Activated CD8-positive, alpha-beta memory T cell treated with anti-CD3 and anti-CD28 coated beads for 36 hours (primary cell): ENCODE measurements around the gene CBX2. TPM values are rescaled to one million over a fixed set of nuclear protein-coding genes. Genes with fewer than 3 reads are reported as not detected.
"Not testable (repeated sequence)": the region's sequence is repeated elsewhere in the genome, so short reads cannot be mapped to it uniquely, and the experiment has no call there.

ENCODE experiments used
- CTCF ChIA-PET: fragments of 350-600 bp; sonication (Branson Sonifier 250); formaldehyde crosslinking; loops from one replicate; lab custom pipeline; 2021; ENCODE audit warnings: antibody characterized with exemption; lab: Charles Lee
- POLR2A ChIA-PET: fragments of 350-600 bp; sonication (Branson Sonifier 250); formaldehyde crosslinking; loops from one replicate; lab custom pipeline; 2021; ENCODE audit warnings: antibody characterized with exemption; lab: Charles Lee
- total RNA-seq, 2 experiments: library from RNA; stranded (reverse); gene quantifications; one replicate each; pipeline ENCODE4 v1.2.3, GENCODE V29; 2021

The CBX2 gene
- total RNA-seq, 2 experiments from 2014 or later, result 3.8 TPM

- CTCF ChIA-PET, result interaction anchor here (0.9 to 1.4 kb wide), 8 partner anchors 9 to 264 kb away, joined by 3 to 6 read pairs (median 4); no protein-coding TSS in a partner anchor
- POLR2A ChIA-PET, result no interaction called here
These were observed 36.0 kb upstream of the CBX2 start for GRCh38 chr17:79741751-79742588.

GRCh38 chr17:79742589-79742918 is 35.4 kb upstream of the CBX2 start:
- CTCF ChIA-PET, result interaction anchor here (1.0 to 1.4 kb wide), 4 partner anchors 10 to 263 kb away, joined by 3 to 6 read pairs (median 4); no protein-coding TSS in a partner anchor
- POLR2A ChIA-PET, result no interaction called here

- CTCF ChIA-PET, result interaction anchor here (1.0 to 1.4 kb wide), 2 partner anchors 263 to 265 kb away, joined by 3 to 5 read pairs; no protein-coding TSS in a partner anchor
- POLR2A ChIA-PET, result no interaction called here
These were observed 34.9 kb upstream of the CBX2 start for GRCh38 chr17:79742951-79743476.

- ChIA-PET POLR2A (no interaction called here), CTCF (interaction anchor here (1.0 kb wide), 1 partner anchor 265 kb away, joined by 3 read pairs; no protein-coding TSS in a partner anchor)
These were observed 34.3 kb upstream of the CBX2 start for GRCh38 chr17:79743614-79744013.

GRCh38 chr17:79745641-79746105 is 32.3 kb upstream of the CBX2 start:
- POLR2A ChIA-PET, result interaction anchor here (0.6 kb wide), 1 partner anchor 56 kb away, joined by 3 read pairs; no protein-coding TSS in a partner anchor
- CTCF ChIA-PET, result interaction anchor here (0.7 to 1.6 kb wide), 5 partner anchors 49 to 254 kb away, joined by 3 to 5 read pairs (median 4); no protein-coding TSS in a partner anchor

GRCh38 chr17:79746889-79747507 is 30.9 kb upstream of the CBX2 start:
- ChIA-PET POLR2A (no interaction called here), CTCF (interaction anchor here (0.7 to 1.6 kb wide), 5 partner anchors 48 to 224 kb away, joined by 3 to 5 read pairs (median 3); no protein-coding TSS in a partner anchor)

- POLR2A ChIA-PET, result no interaction called here
These were observed 30.2 kb upstream of the CBX2 start for GRCh38 chr17:79747508-79748294.

GRCh38 chr17:79748295-79749099 is 29.5 kb upstream of the CBX2 start:
- CTCF ChIA-PET, result no interaction called here
- POLR2A ChIA-PET, result no interaction called here

More at GRCh38 chr17:79747508-79748294, 30.2 kb upstream of the CBX2 start:
- CTCF ChIA-PET, result interaction anchor here (0.7 kb wide), 1 partner anchor 87 kb away, joined by 3 read pairs; no protein-coding TSS in a partner anchor

- POLR2A ChIA-PET, result no interaction called here
- CTCF ChIA-PET, result no interaction called here
These were observed 28.7 kb upstream of the CBX2 start for GRCh38 chr17:79749156-79749815.

- POLR2A ChIA-PET, result no interaction called here
- CTCF ChIA-PET, result no interaction called here
These were observed 28.0 kb upstream of the CBX2 start for GRCh38 chr17:79749958-79750357.

GRCh38 chr17:79750650-79751545 is 27.1 kb upstream of the CBX2 start:
- CTCF ChIA-PET, result no interaction called here
- POLR2A ChIA-PET, result no interaction called here

- ChIA-PET POLR2A (no interaction called here), CTCF (interaction anchor here (0.7 to 0.8 kb wide), 3 partner anchors 143 to 658 kb away, joined by 3 read pairs; no protein-coding TSS in a partner anchor)
These were observed 25.8 kb upstream of the CBX2 start for GRCh38 chr17:79752175-79752574.

GRCh38 chr17:79754370-79754769 is 23.6 kb upstream of the CBX2 start:
- POLR2A ChIA-PET, result no interaction called here
- CTCF ChIA-PET, result no interaction called here

- CTCF ChIA-PET, POLR2A ChIA-PET: not testable (repeated sequence)
These were observed 23.0 kb upstream of the CBX2 start for GRCh38 chr17:79754903-79755302.

GRCh38 chr17:79755591-79755990 is 22.4 kb upstream of the CBX2 start:
- ChIA-PET CTCF (no interaction called here), POLR2A (no interaction called here)

GRCh38 chr17:79757140-79757745 is 20.7 kb upstream of the CBX2 start:
- POLR2A ChIA-PET, result no interaction called here
- CTCF ChIA-PET, result interaction anchor here (1.0 kb wide), 1 partner anchor 16 kb away, joined by 3 read pairs; no protein-coding TSS in a partner anchor
